H1 (cell line): ENCODE results near the gene LRRC56. TPM values are rescaled to one million over a fixed set of nuclear protein-coding genes. Genes with fewer than 3 reads are reported as not detected.

Experiments
- CTCF ChIA-PET: fragments of 300-600 bp; sonication (Branson Sonifier 250); formaldehyde crosslinking; loops from one replicate; lab custom pipeline; 2021; ENCODE audit not compliant: partially characterized antibody; lab: Charles Lee
- POLR2A ChIA-PET: fragments of 300-600 bp; sonication (Branson Sonifier 250); formaldehyde crosslinking; loops from one replicate; lab custom pipeline; 2021; ENCODE audit warnings: inconsistent platforms; ENCODE audit not compliant: partially characterized antibody; lab: Charles Lee
- DNase-seq, 2 experiments: peaks; one replicate each; pipeline versions ENCODE4 v3.0.0 to v3.0.0-alpha.2; 2010 to 2022; ENCODE audit warnings: low spot score in 2 of 2, low read depth in 1 of 2, mixed read lengths in 1 of 2
- FAIRE-seq: peaks from 2 replicates; lab custom pipeline; 2011; peaks lifted over from hg19 to GRCh38; lab: Jason Lieb, UNC
- H2AFZ ChIP-seq: 2 replicates; pipeline ENCODE4 v1.8.1; 2012; ENCODE audit warnings: low read length, inconsistent platforms
- H2AK5ac ChIP-seq: 2 replicates; pipeline ENCODE4 v1.6.1; 2013; ENCODE audit warnings: low read depth, low read length
- H2BK120ac ChIP-seq: replicated peaks from 2 replicates; pipeline ENCODE3; 2013; ENCODE audit warnings: low read depth, low read length, inconsistent platforms
- H2BK12ac ChIP-seq: 2 replicates; pipeline ENCODE4 v1.6.1; 2013; ENCODE audit warnings: low read depth, low read length
- H2BK15ac ChIP-seq: 2 replicates; pipeline ENCODE4 v1.6.1; 2013; ENCODE audit warnings: low read length
- H2BK20ac ChIP-seq: 2 replicates; pipeline ENCODE4 v1.6.1; 2013; ENCODE audit warnings: low read length
- H2BK5ac ChIP-seq: 2 replicates; pipeline ENCODE4 v1.6.1; 2013; ENCODE audit warnings: low read depth, low read length
- H3K14ac ChIP-seq: 2 replicates; pipeline ENCODE4 v1.6.1; 2013; ENCODE audit warnings: inconsistent platforms; ENCODE audit not compliant: insufficient read length
- H3K18ac ChIP-seq: 2 replicates; pipeline ENCODE4 v1.6.1; 2013; ENCODE audit warnings: low read length; ENCODE audit errors: extremely low read depth
- H3K23ac ChIP-seq: 2 replicates; pipeline ENCODE4 v1.6.1; 2013; ENCODE audit warnings: inconsistent platforms; ENCODE audit not compliant: insufficient read length
- H3K23me2 ChIP-seq: 2 replicates; pipeline ENCODE4 v1.6.1; 2013; ENCODE audit warnings: low read depth, low read length
- H3K27ac ChIP-seq: 2 replicates; pipeline ENCODE4 v1.6.1; 2011; ENCODE audit warnings: low read depth, low read length, inconsistent platforms
- H3K27me3 ChIP-seq, 4 experiments: replicated peaks in 1 of 4; 1 replicate in 1 of 4; 2 replicates in 3 of 4; pipeline versions ENCODE4 v1.6.1 to v1.8.1; 2011 to 2013; ENCODE audit warnings: low read length in 3 of 4, mild to moderate bottlenecking in 3 of 4, inconsistent platforms in 2 of 4, mixed read lengths in 2 of 4, moderate library complexity in 1 of 4; ENCODE audit not compliant: control insufficient read depth in 3 of 4, insufficient read depth in 3 of 4; ENCODE audit errors: extremely low read depth in 1 of 4
- H3K36me3 ChIP-seq, 4 experiments: 2 replicates each; pipeline versions ENCODE4 v1.6.1 to v1.8.1; 2011 to 2013; ENCODE audit warnings: mild to moderate bottlenecking in 4 of 4, low read length in 3 of 4, moderate library complexity in 2 of 4, control low read depth in 1 of 4, inconsistent platforms in 1 of 4; ENCODE audit not compliant: insufficient read depth in 4 of 4, control insufficient read depth in 2 of 4
- H3K4ac ChIP-seq: replicated peaks from 2 replicates; pipeline ENCODE3; 2013; ENCODE audit warnings: low read length, low read depth, mixed read lengths, inconsistent platforms; ENCODE audit not compliant: insufficient read length
- H3K4me1 ChIP-seq, 4 experiments: replicated peaks in 1 of 4; 1 replicate in 1 of 4; 2 replicates in 3 of 4; pipeline versions ENCODE4 v1.6.1 to v1.8.1; 2011 to 2013; ENCODE audit warnings: low read length in 3 of 4, inconsistent platforms in 2 of 4, mixed read lengths in 1 of 4; ENCODE audit not compliant: insufficient read depth in 4 of 4, control insufficient read depth in 3 of 4
- H3K4me2 ChIP-seq, 2 experiments: 2 replicates each; pipeline versions ENCODE4 v1.6.1 to v1.8.1; 2011 to 2013; ENCODE audit warnings: low read depth in 2 of 2, low read length in 2 of 2, control low read depth in 1 of 2, inconsistent platforms in 1 of 2, mild to moderate bottlenecking in 1 of 2; ENCODE audit not compliant: insufficient read depth in 1 of 2
- H3K4me3 ChIP-seq, 4 experiments: fragments of 200-600, 300-600 bp in 1 of 4; sonication (generic), shearing (Covaris generic), sonication (Bioruptor Twin) in 1 of 4; 2 replicates each; pipeline versions ENCODE4 v1.5.1 to v1.8.1; 2011 to 2016; ENCODE audit warnings: low read length in 4 of 4, low read depth in 3 of 4, control low read depth in 2 of 4, inconsistent platforms in 2 of 4, mild to moderate bottlenecking in 2 of 4, mixed read lengths in 1 of 4, moderate library complexity in 1 of 4; ENCODE audit not compliant: insufficient read depth in 2 of 4; ENCODE audit errors: extremely low read depth in 1 of 4
- H3K56ac ChIP-seq: replicated peaks from 2 replicates; pipeline ENCODE3; 2013; ENCODE audit warnings: low read depth, mild to moderate bottlenecking, mixed read lengths, low read length, inconsistent platforms; ENCODE audit not compliant: insufficient read length
- H3K79me1 ChIP-seq: 2 replicates; pipeline ENCODE4 v1.6.1; 2013; ENCODE audit warnings: low read depth, low read length, control low read depth
- H3K79me2 ChIP-seq, 2 experiments: 2 replicates each; pipeline versions ENCODE4 v1.6.1 to v1.8.1; 2012 to 2013; ENCODE audit warnings: low read length in 2 of 2, mild to moderate bottlenecking in 2 of 2, inconsistent platforms in 1 of 2; ENCODE audit not compliant: insufficient read depth in 2 of 2, control insufficient read depth in 1 of 2
- H3K9ac ChIP-seq, 4 experiments: replicated peaks in 1 of 4; 1 replicate in 1 of 4; 2 replicates in 3 of 4; pipeline versions ENCODE4 v1.6.1 to v1.8.1; 2011 to 2013; ENCODE audit warnings: low read depth in 3 of 4, low read length in 3 of 4, control low read depth in 2 of 4, mild to moderate bottlenecking in 2 of 4, moderate library complexity in 2 of 4, inconsistent platforms in 1 of 4; ENCODE audit errors: extremely low read depth in 1 of 4
- H3K9me3 ChIP-seq, 2 experiments: 2 replicates each; pipeline versions ENCODE4 v1.6.1 to v1.8.1; 2012 to 2013; ENCODE audit warnings: mild to moderate bottlenecking in 2 of 2, moderate library complexity in 2 of 2, control low read depth in 1 of 2, inconsistent platforms in 1 of 2, low read depth in 1 of 2, low read length in 1 of 2, mixed read lengths in 1 of 2; ENCODE audit not compliant: insufficient read depth in 2 of 2
- H4K20me1 ChIP-seq, 2 experiments: replicated peaks in 1 of 2; 2 replicates each; pipeline versions ENCODE3 to v1.8.1; 2011 to 2013; ENCODE audit warnings: inconsistent platforms in 2 of 2, low read length in 2 of 2, mild to moderate bottlenecking in 1 of 2; ENCODE audit not compliant: insufficient read depth in 2 of 2, control insufficient read depth in 1 of 2
- H4K5ac ChIP-seq: 2 replicates; pipeline ENCODE4 v1.6.1; 2013; ENCODE audit warnings: low read length, low read depth, mixed read lengths, inconsistent platforms; ENCODE audit not compliant: insufficient read length
- H4K8ac ChIP-seq: 2 replicates; pipeline ENCODE4 v1.8.0; 2013; ENCODE audit warnings: mild to moderate bottlenecking, moderate library complexity, low read length, inconsistent platforms; ENCODE audit not compliant: insufficient read depth; ENCODE audit errors: extremely low read depth
- H4K91ac ChIP-seq: replicated peaks from 2 replicates; pipeline ENCODE3; 2013; ENCODE audit warnings: low read length, mixed read lengths, inconsistent platforms; ENCODE audit not compliant: insufficient read length
- ATF2 ChIP-seq: IDR thresholded peaks from 2 replicates; pipeline ENCODE4 v1.6.1; 2012; ENCODE audit warnings: low read length, inconsistent platforms
- BACH1 ChIP-seq: IDR thresholded peaks from 2 replicates; pipeline ENCODE4 v1.6.1; 2012; ENCODE audit warnings: low read length, improper control_type of control experiment
- CBX5 ChIP-seq: fragments of 300-800, 300-1000 bp; sonication (generic); IDR thresholded peaks from 2 replicates; pipeline ENCODE4 v1.7.1; 2016; ENCODE audit warnings: antibody characterized with exemption, low read length, low read depth
- CREB1 ChIP-seq: IDR thresholded peaks from 2 replicates; pipeline ENCODE4 v1.6.1; 2012; ENCODE audit warnings: inconsistent platforms
- CTCF ChIP-seq, 3 experiments: IDR thresholded peaks; 1 replicate in 2 of 3; 2 replicates in 1 of 3; pipeline versions ENCODE4 v1.5.1 to v1.6.1; 2011; ENCODE audit warnings: low read length in 3 of 3, mild to moderate bottlenecking in 3 of 3, inconsistent platforms in 2 of 3, low read depth in 1 of 3, moderate library complexity in 1 of 3; ENCODE audit not compliant: insufficient read depth in 1 of 3; ENCODE audit errors: control extremely low read depth in 1 of 3
- HDAC2 ChIP-seq, 2 experiments: fragments of 300-600 bp in 1 of 2; sonication (generic) in 1 of 2; IDR thresholded peaks; 2 replicates each; pipeline ENCODE4 v1.6.1; 2011 to 2012; ENCODE audit warnings: low read depth in 2 of 2, low read length in 2 of 2, mild to moderate bottlenecking in 2 of 2, moderate library complexity in 2 of 2, borderline replicate concordance in 1 of 2, inconsistent platforms in 1 of 2
- KDM1A ChIP-seq: fragments of 200-600, 300-600 bp; sonication (generic); IDR thresholded peaks from 2 replicates; pipeline ENCODE4 v1.7.1; 2016; ENCODE audit warnings: mild to moderate bottlenecking, low read length, borderline replicate concordance
- PHF8 ChIP-seq: fragments of 200-600 bp; sonication (generic); conservative IDR thresholded peaks from 2 replicates; pipeline ENCODE4 v1.7.1; 2012; ENCODE audit warnings: low read depth, mild to moderate bottlenecking, inconsistent platforms, low read length, moderate library complexity
- SRF ChIP-seq: IDR thresholded peaks from 2 replicates; pipeline ENCODE4 v1.6.1; 2011; ENCODE audit warnings: mild to moderate bottlenecking, low read depth, low read length, moderate library complexity
- WGBS, 2 experiments: shearing (Covaris generic) in 1 of 2; methylation state at CpG; one replicate each; pipeline versions ENCODE4 v1.1.6 to v1.1.7; 2013 to 2015; ENCODE audit warnings: low lambda C conversion rate in 2 of 2, mixed read lengths in 2 of 2, inconsistent platforms in 1 of 2, low coverage in 1 of 2, missing lambda C conversion rate in 1 of 2; ENCODE audit not compliant: insufficient replicate concordance in 2 of 2, insufficient coverage in 1 of 2, insufficient read length in 1 of 2; ENCODE audit errors: extremely low coverage in 1 of 2, missing lambda C conversion rate in 1 of 2; 5-methylcytosine and 5-hydroxymethylcytosine counted together
- polyA plus RNA-seq, 7 experiments: library from polyadenylated mRNA; depleted of rRNA in 3 of 7; stranded (reverse) in 5 of 7; unstranded in 2 of 7; fragments of >200 nt in 5 of 7; fragments of 200-250 nt in 2 of 7; gene quantifications; 1 replicate in 5 of 7; 2 replicates in 1 of 7; 4 replicates in 1 of 7; pipeline versions ENCODE4 v1.2.1 to v1.2.3, GENCODE V29; 2011 to 2013; ENCODE audit warnings: missing spikeins in 2 of 7, mixed read lengths in 2 of 7
- total RNA-seq: library from RNA; stranded (reverse); fragmentation: NEBNext Ultra II Directional; extraction: Animal tissue kit (Norgen Biotek cat#: 25700); gene quantifications from 2 replicates; pipeline ENCODE4 v1.2.1, GENCODE V29; 2021

The LRRC56 gene
- total and polyA plus RNA-seq, 2 of the 8 experiments (the other 6 are each of a cell fraction or from before 2014, with no cell fraction given): 0.94 to 1.9 TPM

GRCh38 chr11:487571-488021 is 49.7 kb upstream of the LRRC56 start:
- Histone ChIP-seq H2BK20ac (no peak overlapping the region), H3K23me2 (no peaks in the 10 kb centered on the region), H3K27ac (no peak overlapping the region), H3K27me3 (no peaks in the 10 kb centered on the region), H3K14ac (no peak overlapping the region), H2BK120ac (no peak overlapping the region), H2AFZ (no peak overlapping the region), H4K8ac (no peak overlapping the region), H3K4ac (no peak overlapping the region), H3K36me3 (peaks cover 0 to 15% (median 3%) of the 10 kb centered on the region in 4 experiments; a peak in 5 of 8 replicates), H3K18ac (no peak overlapping the region), H3K79me1 (peaks cover 13% of the 10 kb centered on the region), H4K91ac (no peak overlapping the region), H3K4me2 (no peak overlapping the region), H2BK12ac (no peak overlapping the region), H4K20me1 (peaks cover 1 to 9% of the 10 kb centered on the region in 2 experiments), H3K79me2 (peaks cover 0 to 16% of the 10 kb centered on the region in 2 experiments; a peak in 1 of 4 replicates), H3K56ac (no peak overlapping the region), H3K23ac (no peak overlapping the region), H2BK5ac (no peak overlapping the region), H4K5ac (no peak overlapping the region), H3K9me3 (peaks cover 0 to 10% of the 10 kb centered on the region in 2 experiments; a peak in 1 of 4 replicates), H2AK5ac (no peak overlapping the region), H2BK15ac (no peak overlapping the region), H3K4me3 (no peak overlapping the region), H3K9ac (no peak overlapping the region), H3K4me1 (no peaks in the 10 kb centered on the region)
- ChIA-PET CTCF (no interaction called here), POLR2A (no interaction called here)
- TF ChIP-seq SRF (no peak), BACH1 (no peak), KDM1A (no peak), HDAC2 (IDR thresholded peaks at IDR 0.05; ENCODE audit: borderline replicate concordance in 1 of 2, low read depth in 2 of 2, low read length in 2 of 2) (no peak), CREB1 (no peak), PHF8 (no peak), CTCF (IDR thresholded peaks at IDR 0.05; ENCODE audit: control extremely low read depth in 1 of 3, insufficient read depth in 1 of 3, low read depth in 1 of 3, low read length in 3 of 3) (no peak), ATF2 (no peak), CBX5 (no peak)
- WGBS, 2 experiments: 95% methylated on average over 22 of the region's 22 CpGs; no CpG with 5 or more reads in 1 of the 2 experiments
- no peak for DNase-seq
- FAIRE-seq: no peak
